NCI-H1417 (cell line): Measurements from ENCODE around the gene PPP1R13B.
A peak's percentile ranks its signal among the peaks of the same experiment; 100 is the strongest.

Experiments
- DNase-seq, 3 experiments: peaks; one replicate each; lab custom pipeline; 2025; lab: John Stamatoyannopoulos, UW

The PPP1R13B gene

GRCh38 chr14:103712633-103713247 lies 134.6 kb downstream of the PPP1R13B start:
- DNase-seq = no peak

- DNase-seq = peak in 2 of 3 experiments; percentile 24 to 41
These were observed 135.6 kb downstream of the PPP1R13B start for GRCh38 chr14:103711516-103712431.

DNA sequence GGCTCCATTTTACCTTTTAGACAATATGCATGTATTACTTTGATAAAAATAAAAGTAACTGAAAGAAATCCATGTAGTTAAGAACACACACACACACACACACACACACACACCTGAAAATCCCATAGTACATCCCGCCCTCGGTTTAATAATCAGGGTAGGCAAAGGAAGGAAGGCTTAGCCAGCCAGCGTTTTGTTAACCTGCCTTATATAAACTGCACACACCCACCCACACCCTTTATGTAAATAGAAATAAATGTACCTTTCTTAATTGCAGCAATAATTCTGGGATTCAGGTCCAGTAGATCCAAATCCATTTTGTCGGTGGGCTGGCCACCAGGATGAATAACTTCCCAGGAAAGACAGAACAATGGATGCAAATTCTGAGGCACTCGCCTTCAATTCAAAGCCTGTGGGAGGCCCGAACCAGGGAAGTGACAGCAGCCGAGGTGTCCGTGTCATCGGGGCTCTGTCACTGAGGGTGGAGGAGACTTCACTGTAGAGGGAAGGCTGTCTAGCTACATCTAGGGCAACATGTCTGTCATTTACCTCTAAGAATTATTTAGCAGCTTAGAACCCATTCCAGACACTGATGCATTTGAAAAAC lies 136.5 kb downstream of the PPP1R13B start:
- peak in 1 of 3 experiments; percentile 28 for DNase-seq

GRCh38 chr14:103709814-103710213 lies 137.6 kb downstream of the PPP1R13B start:
- DNase-seq = no peak

GRCh38 chr14:103708750-103709187 lies 138.6 kb downstream of the PPP1R13B start:
- DNase-seq = no peak

DNA sequence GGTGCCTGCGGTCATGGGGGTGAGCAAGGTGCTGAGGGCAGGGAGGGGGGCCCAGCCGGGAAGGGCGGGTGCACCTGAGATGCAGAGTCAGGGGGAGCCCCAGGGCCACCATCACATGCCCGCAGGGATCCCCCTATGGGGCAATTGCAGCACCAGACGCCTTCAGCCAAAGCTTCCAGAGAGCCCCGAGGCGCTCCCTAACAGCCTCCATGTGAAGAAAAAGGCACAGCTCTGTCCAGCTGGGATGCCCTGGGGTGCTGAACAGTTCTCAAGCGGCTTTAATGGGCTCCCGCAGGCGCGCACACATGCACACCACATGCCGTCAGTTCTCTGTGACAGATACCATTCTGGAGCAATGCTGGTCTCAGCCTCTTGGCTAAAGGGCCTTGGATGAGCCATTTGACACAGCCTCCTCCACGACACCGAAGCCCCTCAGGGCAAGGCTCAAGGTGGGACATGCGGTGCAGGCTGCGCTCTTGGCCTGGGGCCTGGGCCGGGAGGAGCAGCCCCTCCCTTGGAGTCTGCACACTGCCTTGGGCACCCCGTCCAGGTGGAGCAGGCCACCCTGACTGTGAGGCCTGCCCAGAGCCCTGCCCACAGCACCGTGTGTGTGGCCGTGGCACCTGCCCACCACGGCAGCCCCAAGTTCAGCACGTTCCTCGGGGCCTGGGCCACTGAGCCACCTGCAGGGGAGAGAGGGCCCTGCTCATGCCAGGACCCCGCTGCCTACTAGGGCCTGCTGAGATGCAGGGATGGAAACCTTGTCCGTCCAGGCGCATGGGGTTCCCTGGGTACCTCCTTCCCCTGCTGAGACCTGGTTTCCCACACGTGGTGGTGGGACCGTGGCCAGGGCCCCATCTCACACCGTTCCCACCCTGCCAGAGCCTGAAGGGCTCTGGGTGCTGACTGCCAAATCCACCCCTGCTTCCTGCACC lies 139.8 kb downstream of the PPP1R13B start:
- peak in 2 of 3 experiments; percentile 56 to 72 for DNase-seq

DNA sequence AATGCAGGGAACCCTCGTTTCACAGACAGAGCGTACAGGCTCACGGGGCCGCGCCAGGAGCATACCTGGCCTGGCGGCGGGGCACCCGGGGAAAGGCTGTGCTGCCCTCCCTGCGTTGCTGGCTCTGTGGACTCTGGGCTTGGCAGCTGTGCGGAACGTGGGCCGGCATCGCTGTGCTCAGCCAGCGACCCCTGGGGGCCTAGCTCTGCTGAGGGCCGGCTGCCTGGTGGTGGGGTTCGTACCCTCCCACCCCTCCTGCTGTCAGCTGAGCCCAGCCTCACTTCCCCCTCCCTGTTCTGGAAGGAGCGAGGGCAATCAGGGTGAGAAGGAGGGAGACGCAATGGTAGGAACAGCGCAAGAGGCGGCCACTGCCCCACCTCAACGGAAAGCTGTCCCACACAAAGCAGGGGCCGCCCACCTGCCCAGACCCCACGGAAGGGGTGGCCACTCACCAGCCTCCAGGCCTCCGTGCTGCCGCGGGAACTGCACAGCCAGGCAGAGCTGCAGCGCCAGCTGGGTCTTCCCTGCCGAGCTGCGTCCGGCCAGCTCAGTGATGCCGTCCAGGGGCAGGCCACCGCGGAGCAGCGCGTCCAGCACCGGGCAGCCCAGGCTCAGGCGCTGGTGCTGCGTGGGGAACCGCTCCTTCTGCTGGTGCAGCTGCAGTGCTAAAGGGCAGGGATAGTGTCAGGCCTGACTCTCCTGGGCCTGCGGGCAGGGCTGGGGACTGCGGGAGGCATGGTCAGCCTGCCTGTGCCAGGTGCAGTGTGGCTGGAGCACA lies 140.6 kb downstream of the PPP1R13B start:
- peak in 1 of 3 experiments; percentile 56 for DNase-seq

DNA sequence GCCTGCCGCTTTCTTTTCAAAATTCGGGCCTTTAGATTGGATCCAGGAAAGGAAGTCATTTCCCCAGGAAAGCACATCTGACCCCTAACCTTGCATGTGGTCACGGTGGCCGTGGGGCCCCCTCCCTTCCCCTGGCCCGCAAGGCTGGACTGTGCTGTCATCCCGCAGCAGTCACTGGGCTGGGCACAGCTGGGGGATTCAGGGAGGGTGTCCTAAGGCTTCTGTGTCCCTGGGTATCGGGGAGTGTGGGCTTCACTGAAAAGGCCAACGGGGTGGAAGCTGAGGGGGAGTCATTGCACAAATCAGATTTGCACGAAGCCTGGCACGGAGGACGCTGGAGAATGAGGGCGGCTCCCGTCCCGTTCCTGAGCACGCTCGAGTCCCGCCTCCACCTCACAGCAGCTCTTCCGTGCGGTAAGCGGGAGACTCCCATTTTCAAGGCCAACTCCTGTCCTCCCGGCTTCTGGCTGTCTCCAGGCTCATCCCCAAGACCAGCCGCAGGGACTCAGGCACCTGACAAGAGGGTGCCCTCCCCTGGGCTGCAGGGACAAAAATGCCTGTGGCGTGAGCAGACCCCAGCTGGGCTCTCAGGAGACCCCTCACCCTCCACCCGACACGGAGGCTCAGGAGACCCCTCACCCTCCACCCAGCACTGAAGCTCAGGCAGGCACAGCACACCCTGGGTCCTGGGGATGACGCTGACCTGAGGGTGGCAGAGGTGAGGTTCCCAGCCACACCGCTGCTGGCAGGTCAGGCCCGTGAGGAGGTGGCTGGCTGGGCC lies 141.7 kb downstream of the PPP1R13B start:
- no peak for DNase-seq

DNA sequence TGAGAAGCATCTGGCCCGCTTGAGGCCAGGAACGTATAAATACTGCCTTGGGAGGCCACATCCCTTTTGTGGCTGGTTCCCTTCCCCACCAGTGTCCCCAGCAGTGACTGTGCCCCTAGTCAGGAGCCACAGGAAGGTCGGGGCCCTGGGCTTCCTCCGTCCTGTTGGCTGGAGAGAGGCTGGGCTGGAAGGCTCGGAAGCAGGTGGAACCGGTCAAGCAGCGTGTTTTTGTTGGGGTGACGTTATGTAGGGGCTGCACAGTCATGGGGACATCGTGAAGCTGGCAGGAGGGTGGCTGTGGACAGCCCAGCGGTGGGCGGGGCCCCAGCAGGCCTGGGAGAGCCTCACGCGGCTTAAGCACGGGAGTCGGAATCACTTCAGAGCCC lies 142.3 kb downstream of the PPP1R13B start:
- no peak for DNase-seq

DNA sequence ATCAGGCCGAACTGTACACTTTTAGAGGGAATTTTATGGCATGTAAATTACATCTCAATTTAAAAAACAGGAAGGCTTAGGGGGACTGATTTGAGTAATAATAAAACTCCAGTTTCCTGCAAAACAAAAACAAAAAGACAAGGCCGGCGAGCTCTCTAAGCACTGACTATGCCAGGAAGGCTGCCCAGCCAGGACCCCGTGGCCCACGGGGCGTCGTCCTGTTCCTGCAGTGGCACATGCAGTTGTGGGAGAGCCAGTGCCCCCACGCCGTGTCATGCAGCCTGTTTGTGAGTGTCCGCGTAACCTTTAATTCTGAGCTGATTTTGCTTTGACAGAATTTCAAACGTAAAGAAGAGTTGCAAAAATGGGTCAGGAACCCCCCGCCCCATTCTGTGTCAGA lies 142.7 kb downstream of the PPP1R13B start:
- no peak for DNase-seq

- no peak for DNase-seq
These were observed 143.7 kb downstream of the PPP1R13B start for GRCh38 chr14:103703433-103704385.

GRCh38 chr14:103702497-103703432 lies 144.6 kb downstream of the PPP1R13B start:
- DNase-seq = no peak

- no peak for DNase-seq
These were observed 145.3 kb downstream of the PPP1R13B start for GRCh38 chr14:103702095-103702494.

DNA sequence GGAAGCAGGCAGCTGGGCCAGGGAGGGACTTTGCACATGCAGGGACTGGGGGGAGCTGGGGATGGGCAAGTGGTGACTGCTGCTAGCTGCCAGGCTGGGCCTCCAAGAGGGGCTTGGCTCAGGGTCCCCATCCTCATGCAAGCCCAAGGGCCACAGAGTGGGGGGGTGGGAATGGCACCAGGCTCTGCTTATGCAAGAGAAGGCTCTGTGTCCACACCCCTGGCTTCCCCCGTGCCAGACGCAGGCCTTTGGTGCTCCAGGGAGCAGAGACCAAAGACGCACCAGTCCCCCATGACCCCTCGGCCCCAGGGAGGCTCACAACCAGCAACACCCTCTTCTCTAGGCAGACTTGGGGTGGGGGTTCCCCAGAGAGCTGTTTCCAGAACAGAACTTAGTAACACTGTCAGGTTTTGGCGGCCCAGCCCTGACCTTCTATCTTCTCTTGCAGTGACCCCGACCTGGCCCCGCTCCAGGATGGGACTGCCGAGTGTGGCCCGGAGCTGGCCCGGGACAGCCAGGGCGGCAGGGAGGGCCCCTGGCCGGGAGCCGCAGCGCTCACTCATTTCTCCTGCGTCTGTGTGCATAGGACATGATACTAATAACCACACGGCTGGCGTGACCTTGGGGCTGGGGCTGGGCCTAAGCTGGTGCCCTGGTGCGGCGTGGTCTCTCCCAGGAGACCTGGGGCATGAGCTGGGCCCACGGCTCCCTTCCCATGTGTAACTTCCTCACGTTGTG lies 146.5 kb downstream of the PPP1R13B start:
- no peak for DNase-seq

DNA sequence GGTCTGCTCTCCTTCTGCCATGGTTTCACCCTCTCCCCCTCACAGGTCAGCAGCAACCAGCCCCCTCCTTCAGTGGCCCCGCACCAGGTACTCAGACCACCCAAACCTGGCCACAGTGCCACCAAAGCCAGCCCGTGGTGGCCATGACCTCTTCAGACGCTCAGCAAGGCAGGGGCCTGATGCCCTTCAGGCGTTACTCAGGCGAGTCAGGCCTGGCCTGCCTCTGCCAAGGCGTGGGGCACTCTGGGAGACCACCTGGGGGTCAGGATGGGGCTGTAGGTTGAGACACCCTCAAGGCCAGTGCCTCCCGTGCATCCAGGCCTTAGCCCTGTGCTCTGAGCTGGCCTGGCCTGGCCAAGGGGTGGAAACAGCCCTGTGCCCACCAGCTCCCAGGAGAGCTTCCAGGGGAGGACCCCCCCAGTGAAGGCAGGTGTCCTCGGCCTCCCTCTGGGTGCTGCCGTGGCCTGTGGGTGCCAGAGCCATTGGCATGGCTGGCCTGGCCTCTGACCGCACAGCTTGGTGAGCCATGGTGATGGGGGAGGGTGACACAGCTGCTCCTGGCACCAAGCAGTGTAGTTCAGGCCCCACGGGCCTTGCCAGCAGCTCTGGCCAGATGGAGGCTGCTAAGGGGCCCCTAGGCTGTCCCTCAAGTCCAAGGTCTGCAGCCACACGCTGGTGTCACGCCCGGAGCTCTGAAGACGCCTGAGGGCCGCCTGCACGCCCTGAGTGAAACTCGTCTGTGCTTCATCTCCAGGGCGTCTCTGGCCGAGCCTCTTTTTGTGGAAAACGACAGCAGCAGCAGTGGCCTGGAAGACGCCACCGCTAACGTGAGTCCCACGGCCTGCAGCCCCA lies 147.2 kb downstream of the PPP1R13B start:
- no peak for DNase-seq

- DNase-seq = no peak
These were observed 148.1 kb downstream of the PPP1R13B start for GRCh38 chr14:103699261-103699661.
